Hematopoietic multipotent progenitor cell treated with erythropoietin and hydrocortisone succinate and interleukin-3 and kit ligand, for 17 days (in vitro differentiated cells): ENCODE measurements around the gene ZNF384.

ENCODE experiments used
- DNase-seq: peaks from one replicate; pipeline ENCODE4 v3.0.0-alpha.2; 2015; ENCODE audit warnings: low spot score

Gene ZNF384

GRCh38 chr12:6620885-6621274 lies 68.3 kb downstream of the ZNF384 start:
- no peak for DNase-seq

- DNase-seq: no peak
Measured at GRCh38 chr12:6620137-6620884, 68.9 kb downstream of the ZNF384 start.

DNA sequence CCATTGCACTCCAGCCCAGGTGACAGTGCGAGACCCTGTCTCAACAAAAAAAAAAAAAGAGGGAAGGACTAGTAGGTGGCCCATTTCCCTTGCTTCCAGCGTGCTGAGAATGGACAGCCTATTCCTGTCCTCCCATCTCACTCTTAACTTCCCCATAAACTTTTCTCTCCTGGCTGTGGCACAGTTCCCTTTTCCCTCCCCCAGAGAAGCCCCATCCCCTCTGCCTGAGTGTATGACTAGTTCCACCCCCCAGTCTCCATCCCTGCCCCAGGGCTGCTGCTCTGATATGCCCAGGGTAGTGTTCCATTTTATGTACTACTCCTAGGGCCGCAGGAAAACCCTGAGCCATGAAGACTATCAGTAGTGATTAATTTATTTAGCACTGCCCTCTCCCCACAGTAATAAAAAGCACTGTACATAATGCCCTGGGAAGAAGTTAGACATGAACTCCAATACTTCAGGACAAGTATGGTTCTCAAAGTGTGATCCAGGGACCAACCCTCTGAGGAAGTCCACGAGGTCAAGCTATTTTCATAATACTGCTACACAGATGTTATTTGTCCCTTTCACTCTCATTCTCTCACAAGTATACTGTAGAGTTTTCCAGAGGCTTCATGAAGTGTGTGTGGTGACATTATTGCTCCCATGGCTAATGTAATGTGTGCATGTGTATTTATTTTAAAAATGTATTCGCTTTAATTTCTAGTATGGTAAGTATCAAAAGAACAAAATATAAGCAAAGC lies 70.5 kb downstream of the ZNF384 start:
- no peak for DNase-seq
